ENCODE results near the gene FOXN1.

FOXN1 gene

GRCh38 chr17:28488533-28489276, 17.4 kb upstream of the FOXN1 start:
- H3K4me3 ChIP-seq (ENCODE audit: low read depth, low read length), result no peak overlapping the region
- TF ChIP-seq CTCF (IDR thresholded peaks at IDR 0.05; ENCODE audit: borderline replicate concordance, insufficient read depth, low read depth, low read length), result no peak

GRCh38 chr17:28491286-28491685, 14.9 kb upstream of the FOXN1 start:
- H3K4me3 ChIP-seq (ENCODE audit: low read depth, low read length), result no peak overlapping the region
- TF ChIP-seq CTCF (IDR thresholded peaks at IDR 0.05; ENCODE audit: borderline replicate concordance, insufficient read depth, low read depth, low read length), result no peak

GRCh38 chr17:28491860-28492259, 14.3 kb upstream of the FOXN1 start:
- no peak for TF ChIP-seq CTCF (IDR thresholded peaks at IDR 0.05; ENCODE audit: borderline replicate concordance, insufficient read depth, low read depth, low read length)
- no peak overlapping the region for H3K4me3 ChIP-seq (ENCODE audit: low read depth, low read length)

GRCh38 chr17:28492352-28493310, 13.5 kb upstream of the FOXN1 start:
- no peak for TF ChIP-seq CTCF (IDR thresholded peaks at IDR 0.05; ENCODE audit: borderline replicate concordance, insufficient read depth, low read depth, low read length)
- no peak overlapping the region for H3K4me3 ChIP-seq (ENCODE audit: low read depth, low read length)

- H3K4me3 ChIP-seq (ENCODE audit: low read depth, low read length), result no peak overlapping the region
- no peak for TF ChIP-seq CTCF (IDR thresholded peaks at IDR 0.05; ENCODE audit: borderline replicate concordance, insufficient read depth, low read depth, low read length)
Measured at GRCh38 chr17:28493460-28493859, 12.7 kb upstream of the FOXN1 start.

GRCh38 chr17:28494445-28495188, 11.5 kb upstream of the FOXN1 start:
- peak; percentile 94 for TF ChIP-seq CTCF (IDR thresholded peaks at IDR 0.05; ENCODE audit: borderline replicate concordance, insufficient read depth, low read depth, low read length)

More at GRCh38 chr17:28494445-28495188, 11.5 kb upstream of the FOXN1 start:
- H3K4me3 ChIP-seq (ENCODE audit: low read depth, low read length), result no peak overlapping the region

Data from GM12875 (cell line).